Caco-2 (cell line): Measurements from ENCODE around the gene PPIP5K1. TPM values are rescaled to one million over a fixed set of nuclear protein-coding genes. Genes with fewer than 3 reads are reported as not detected.

ENCODE experiments used
- BruUV-seq: library from RNA; stranded (reverse); fragments of 400-500 nt; replicated peaks from 2 replicates; lab custom pipeline; 2021; lab: Mats Ljungman, UMichigan
- CTCF ChIA-PET: fragments of 300-600 bp; sonication (Branson Sonifier 250); formaldehyde crosslinking; loops from one replicate; lab custom pipeline; 2022; ENCODE audit warnings: antibody characterized with exemption; lab: Charles Lee
- POLR2A ChIA-PET: fragments of 300-600 bp; sonication (Branson Sonifier 250); formaldehyde crosslinking; loops from one replicate; lab custom pipeline; 2022; ENCODE audit warnings: antibody characterized with exemption; lab: Charles Lee
- DNase-seq, 2 experiments: peaks; one replicate each; pipeline versions ENCODE4 v3.0.0 to v3.0.0-alpha.2; 2020 to 2022
- H3K27me3 ChIP-seq: replicated peaks from 2 replicates; pipeline ENCODE4 v1.6.0; 2011; ENCODE audit warnings: low read length; ENCODE audit not compliant: control insufficient read depth, insufficient read depth
- H3K36me3 ChIP-seq: 2 replicates; pipeline ENCODE4 v1.5.1; 2011; ENCODE audit warnings: low read length; ENCODE audit not compliant: control insufficient read depth, insufficient read depth
- H3K4me1 ChIP-seq: fragments of 250-450 bp; sonication (Bioruptor Pico); 2 replicates; pipeline ENCODE4 v1.5.1; 2020; ENCODE audit warnings: mild to moderate bottlenecking
- H3K4me3 ChIP-seq: 2 replicates; pipeline ENCODE4 v1.5.1; 2011; ENCODE audit warnings: low read depth, mild to moderate bottlenecking, control low read depth, low read length
- H3K9me3 ChIP-seq: fragments of 250-450 bp; sonication (Bioruptor Pico); 2 replicates; pipeline ENCODE4 v1.5.1; 2020; ENCODE audit warnings: mild to moderate bottlenecking, moderate library complexity
- H3K27ac Mint-ChIP-seq: one replicate; pipeline ENCODE4 v1.8.0; 2022; ENCODE audit warnings: mixed read lengths; ENCODE audit not compliant: unreplicated experiment
- H3K27me3 Mint-ChIP-seq: one replicate; pipeline ENCODE4 v1.8.0; 2022; ENCODE audit warnings: mixed read lengths; ENCODE audit not compliant: insufficient read depth, unreplicated experiment
- H3K36me3 Mint-ChIP-seq: one replicate; pipeline ENCODE4 v1.8.0; 2022; ENCODE audit warnings: mild to moderate bottlenecking, mixed read lengths; ENCODE audit not compliant: insufficient read depth, unreplicated experiment
- H3K4me1 Mint-ChIP-seq: one replicate; pipeline ENCODE4 v1.8.0; 2022; ENCODE audit warnings: low read depth, mixed read lengths; ENCODE audit not compliant: unreplicated experiment
- H3K4me3 Mint-ChIP-seq: one replicate; pipeline ENCODE4 v1.8.0; 2022; ENCODE audit warnings: mild to moderate bottlenecking, moderate library complexity, mixed read lengths; ENCODE audit not compliant: unreplicated experiment
- H3K9me3 Mint-ChIP-seq: one replicate; pipeline ENCODE4 v1.8.0; 2022; ENCODE audit warnings: mixed read lengths; ENCODE audit not compliant: unreplicated experiment
- CTCF ChIP-seq, 2 experiments: fragments of 200-600 bp in 1 of 2; IDR thresholded peaks; 1 replicate in 1 of 2; 2 replicates in 1 of 2; pipeline versions ENCODE4 v1.5.1 to v1.8.0; 2011 to 2022; ENCODE audit warnings: antibody characterized with exemption in 1 of 2, control low read depth in 1 of 2, inconsistent platforms in 1 of 2, low read depth in 1 of 2, low read length in 1 of 2, mild to moderate bottlenecking in 1 of 2, moderate library complexity in 1 of 2; ENCODE audit not compliant: insufficient read depth in 1 of 2, severe bottlenecking in 1 of 2, unreplicated experiment in 1 of 2
- intact Hi-C: fragments of 100-400 bp; cut with micrococcal nuclease; formaldehyde crosslinking; loops from one replicate; pipeline ENCODE4 v1.10.0; 2022; ENCODE audit not compliant: unreplicated experiment
- total RNA-seq: library from RNA; stranded (reverse); gene quantifications from 2 replicates; pipeline ENCODE4 v1.2.3, GENCODE V29; 2022

Gene PPIP5K1
- total RNA-seq, 1 experiment from 2014 or later, result 36.3 TPM

GRCh38 chr15:43526261-43526930 is 63.6 kb downstream of the PPIP5K1 start:
- no TSS peak for BruUV-seq
- no peaks in the 10 kb centered on the region for H3K36me3 ChIP-seq
- no peaks in the 10 kb centered on the region for H3K9me3 ChIP-seq
- Mint-ChIP-seq H3K4me3 (no peak overlapping the region), H3K4me1 (no peaks in the 10 kb centered on the region), H3K9me3 (no peaks in the 10 kb centered on the region), H3K27ac (no peak overlapping the region), H3K27me3 (peaks cover 13% of the 10 kb centered on the region), H3K36me3 (peaks cover 5% of the 10 kb centered on the region)
- CTCF ChIA-PET, result interaction anchor here (1.3 kb wide), 1 partner anchor 12 kb away, joined by 3 read pairs; no protein-coding TSS in a partner anchor
- H3K27me3 ChIP-seq, result no peaks in the 10 kb centered on the region
- intact Hi-C loops, result no loop called here
- TF ChIP-seq CTCF (IDR thresholded peaks at IDR 0.05; ENCODE audit: insufficient read depth in 1 of 2, low read depth in 1 of 2, low read length in 1 of 2, severe bottlenecking in 1 of 2, unreplicated experiment in 1 of 2), result no peak
- H3K4me3 ChIP-seq, result no peak overlapping the region
- POLR2A ChIA-PET, result interaction anchor here (0.6 kb wide), 1 partner anchor 19 kb away, joined by 7 read pairs; no protein-coding TSS in a partner anchor
- DNase-seq, result no peak
- H3K4me1 ChIP-seq, result no peaks in the 10 kb centered on the region

- ChIA-PET CTCF (no interaction called here), POLR2A (no interaction called here)
- TF ChIP-seq CTCF (IDR thresholded peaks at IDR 0.05; ENCODE audit: insufficient read depth in 1 of 2, low read depth in 1 of 2, low read length in 1 of 2, severe bottlenecking in 1 of 2, unreplicated experiment in 1 of 2), result no peak
- Histone ChIP-seq H3K4me1 (no peaks in the 10 kb centered on the region), H3K36me3 (no peaks in the 10 kb centered on the region), H3K9me3 (no peaks in the 10 kb centered on the region), H3K4me3 (no peak overlapping the region), H3K27me3 (no peaks in the 10 kb centered on the region)
- no peak overlapping the region for H3K27ac Mint-ChIP-seq
- H3K4me3 Mint-ChIP-seq, result no peak overlapping the region
- no peaks in the 10 kb centered on the region for H3K36me3 Mint-ChIP-seq
- BruUV-seq, result no TSS peak
- peaks cover 13% of the 10 kb centered on the region for H3K27me3 Mint-ChIP-seq
- no peaks in the 10 kb centered on the region for H3K4me1 Mint-ChIP-seq
- H3K9me3 Mint-ChIP-seq, result no peaks in the 10 kb centered on the region
- DNase-seq, result no peak
- intact Hi-C loops, result no loop called here
Measured at GRCh38 chr15:43525131-43525530, 64.9 kb downstream of the PPIP5K1 start.

- Histone ChIP-seq H3K9me3 (no peaks in the 10 kb centered on the region), H3K27me3 (no peaks in the 10 kb centered on the region), H3K4me1 (no peaks in the 10 kb centered on the region), H3K4me3 (no peak overlapping the region), H3K36me3 (no peaks in the 10 kb centered on the region)
- Mint-ChIP-seq H3K4me1 (peaks cover under 1% of the 10 kb centered on the region), H3K9me3 (no peaks in the 10 kb centered on the region), H3K27ac (no peak overlapping the region), H3K27me3 (peaks cover 13% of the 10 kb centered on the region), H3K36me3 (no peaks in the 10 kb centered on the region), H3K4me3 (no peak overlapping the region)
- POLR2A ChIA-PET, result no interaction called here
- intact Hi-C loops, result no loop called here
- BruUV-seq, result no TSS peak
- DNase-seq, result no peak
- CTCF ChIA-PET, result no interaction called here
- TF ChIP-seq CTCF (IDR thresholded peaks at IDR 0.05; ENCODE audit: insufficient read depth in 1 of 2, low read depth in 1 of 2, low read length in 1 of 2, severe bottlenecking in 1 of 2, unreplicated experiment in 1 of 2), result no peak
Measured at GRCh38 chr15:43524254-43524845, 65.7 kb downstream of the PPIP5K1 start.
